CD4-positive, alpha-beta T cell (primary cell): ENCODE data around the gene COL23A1. TPM values are rescaled to one million over a fixed set of nuclear protein-coding genes. Genes with fewer than 3 reads are reported as not detected.

Experiments
- ATAC-seq: fragments of 200-7000 bp; cut with Tn5 transposase; one replicate; pipeline ENCODE4 v1.10.0; 2022; ENCODE audit warnings: mild to moderate bottlenecking; ENCODE audit not compliant: poor library complexity
- CTCF ChIA-PET: fragments of 350-600 bp; sonication (Branson Sonifier 250); formaldehyde crosslinking; loops from one replicate; lab custom pipeline; 2021; ENCODE audit warnings: antibody characterized with exemption, inconsistent platforms; lab: Charles Lee
- POLR2A ChIA-PET: fragments of 350-600 bp; sonication (Branson Sonifier 250); formaldehyde crosslinking; loops from one replicate; lab custom pipeline; 2021; ENCODE audit warnings: antibody characterized with exemption, inconsistent platforms; lab: Charles Lee
- DNase-seq, 14 experiments: peaks; one replicate each; pipeline ENCODE4 v3.0.0-alpha.2; 2013 to 2020; ENCODE audit warnings: mixed read lengths in 2 of 14
- H3K27ac ChIP-seq, 2 donors: one replicate each; pipeline versions ENCODE4 v1.5.1 to v1.7.0; 2013; ENCODE audit warnings: low read length in 2 of 2, low read depth in 1 of 2, mild to moderate bottlenecking in 1 of 2
- H3K27me3 ChIP-seq, 2 experiments: 1 replicate in 1 of 2; 2 replicates in 1 of 2; pipeline versions ENCODE4 v1.6.1 to v1.7.0; 2013; ENCODE audit warnings: low read length in 2 of 2, control low read depth in 1 of 2, mild to moderate bottlenecking in 1 of 2, moderate library complexity in 1 of 2; ENCODE audit not compliant: insufficient read depth in 2 of 2, control insufficient read depth in 1 of 2
- H3K36me3 ChIP-seq: one replicate; pipeline ENCODE4 v1.6.1; 2013; ENCODE audit warnings: low read length, control low read depth; ENCODE audit not compliant: insufficient read depth
- H3K4me1 ChIP-seq: one replicate; pipeline ENCODE4 v1.6.1; 2013; ENCODE audit warnings: low read length, control low read depth; ENCODE audit not compliant: insufficient read depth
- H3K4me3 ChIP-seq: one replicate; pipeline ENCODE4 v1.5.1; 2013; ENCODE audit warnings: mild to moderate bottlenecking, low read length, moderate library complexity
- H3K9me3 ChIP-seq, 2 experiments: 1 replicate in 1 of 2; 2 replicates in 1 of 2; pipeline versions ENCODE4 v1.6.1 to v1.7.0; 2013; ENCODE audit warnings: low read length in 2 of 2, mild to moderate bottlenecking in 2 of 2, control low read depth in 1 of 2, moderate library complexity in 1 of 2; ENCODE audit not compliant: control insufficient read depth in 1 of 2, insufficient read depth in 1 of 2
- H3K27ac Mint-ChIP-seq: one replicate; pipeline ENCODE4 v1.8.0; 2020; ENCODE audit warnings: mixed read lengths
- H3K27me3 Mint-ChIP-seq: one replicate; pipeline ENCODE4 v1.8.0; 2021; ENCODE audit warnings: mixed read lengths
- H3K36me3 Mint-ChIP-seq: one replicate; pipeline ENCODE4 v1.8.0; 2021; ENCODE audit warnings: low read depth, mixed read lengths
- H3K4me1 Mint-ChIP-seq: one replicate; pipeline ENCODE4 v1.8.0; 2021; ENCODE audit warnings: low read depth, mixed read lengths
- H3K4me3 Mint-ChIP-seq: one replicate; pipeline ENCODE4 v1.8.0; 2020; ENCODE audit warnings: mild to moderate bottlenecking, mixed read lengths
- H3K9me3 Mint-ChIP-seq: one replicate; pipeline ENCODE4 v1.8.0; 2020; ENCODE audit warnings: mixed read lengths
- intact Hi-C, 2 experiments: fragments of 100-400 bp; cut with DNase I in 1 of 2; cut with micrococcal nuclease in 1 of 2; formaldehyde crosslinking; loops; one replicate each; pipeline versions ENCODE4 v1.15.1 to v1.9.0; 2023 to 2025; cut with DNase I, micrococcal nuclease
- total RNA-seq, 174 experiments: library from RNA in 2 of 174; stranded (reverse) in 2 of 174; gene quantifications; one replicate each; pipeline ENCODE4 v1.2.3 and lab custom pipeline; 2021 to 2026
- TF ChIP-seq, protein P1 (sequence below): fragments of 200-600 bp; IDR thresholded peaks from one replicate; pipeline ENCODE4 v1.8.0; 2022; ENCODE audit warnings: antibody characterized with exemption, mild to moderate bottlenecking

The COL23A1 gene
- total RNA-seq, 2 experiments from 2014 or later: not detected

DNA sequence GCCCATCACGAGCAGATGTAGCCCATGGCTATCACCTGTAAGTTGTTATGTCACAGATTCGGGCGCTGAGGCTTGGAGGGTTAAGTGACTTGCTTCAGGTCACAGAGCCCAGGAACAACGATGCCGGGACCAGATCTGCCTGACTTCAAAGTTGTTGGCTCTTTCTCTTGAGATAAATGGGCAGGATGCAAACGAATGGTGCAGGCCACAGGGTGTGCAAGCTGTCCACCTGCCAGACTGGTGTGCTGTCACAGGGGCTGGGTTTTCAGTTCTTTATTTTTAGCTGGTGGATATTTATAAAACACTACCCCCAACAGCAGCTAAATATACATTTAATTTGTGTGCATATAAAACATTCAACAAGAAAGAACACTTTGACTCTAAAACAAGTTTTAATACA, 339.9 kb downstream of the COL23A1 start:
- ChIA-PET CTCF (no interaction called here), POLR2A (no interaction called here)
- intact Hi-C loops: no loop called here
- no peak overlapping the region for H3K27ac Mint-ChIP-seq
- no peaks in the 10 kb centered on the region for H3K9me3 Mint-ChIP-seq
- Histone ChIP-seq H3K27ac (no peak overlapping the region), H3K27me3 (no peaks in the 10 kb centered on the region), H3K36me3 (no peaks in the 10 kb centered on the region), H3K4me1 (peaks cover 39% of the 10 kb centered on the region), H3K4me3 (no peak overlapping the region), H3K9me3 (no peaks in the 10 kb centered on the region)
- TF ChIP-seq, protein P1, sequence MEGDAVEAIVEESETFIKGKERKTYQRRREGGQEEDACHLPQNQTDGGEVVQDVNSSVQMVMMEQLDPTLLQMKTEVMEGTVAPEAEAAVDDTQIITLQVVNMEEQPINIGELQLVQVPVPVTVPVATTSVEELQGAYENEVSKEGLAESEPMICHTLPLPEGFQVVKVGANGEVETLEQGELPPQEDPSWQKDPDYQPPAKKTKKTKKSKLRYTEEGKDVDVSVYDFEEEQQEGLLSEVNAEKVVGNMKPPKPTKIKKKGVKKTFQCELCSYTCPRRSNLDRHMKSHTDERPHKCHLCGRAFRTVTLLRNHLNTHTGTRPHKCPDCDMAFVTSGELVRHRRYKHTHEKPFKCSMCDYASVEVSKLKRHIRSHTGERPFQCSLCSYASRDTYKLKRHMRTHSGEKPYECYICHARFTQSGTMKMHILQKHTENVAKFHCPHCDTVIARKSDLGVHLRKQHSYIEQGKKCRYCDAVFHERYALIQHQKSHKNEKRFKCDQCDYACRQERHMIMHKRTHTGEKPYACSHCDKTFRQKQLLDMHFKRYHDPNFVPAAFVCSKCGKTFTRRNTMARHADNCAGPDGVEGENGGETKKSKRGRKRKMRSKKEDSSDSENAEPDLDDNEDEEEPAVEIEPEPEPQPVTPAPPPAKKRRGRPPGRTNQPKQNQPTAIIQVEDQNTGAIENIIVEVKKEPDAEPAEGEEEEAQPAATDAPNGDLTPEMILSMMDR: no peak
- ATAC-seq (no peak), DNase-seq (no peak)
- no peak overlapping the region for H3K4me3 Mint-ChIP-seq
- H3K4me1 Mint-ChIP-seq: peaks cover 5% of the 10 kb centered on the region
- no peaks in the 10 kb centered on the region for H3K27me3 Mint-ChIP-seq
- no peaks in the 10 kb centered on the region for H3K36me3 Mint-ChIP-seq

DNA sequence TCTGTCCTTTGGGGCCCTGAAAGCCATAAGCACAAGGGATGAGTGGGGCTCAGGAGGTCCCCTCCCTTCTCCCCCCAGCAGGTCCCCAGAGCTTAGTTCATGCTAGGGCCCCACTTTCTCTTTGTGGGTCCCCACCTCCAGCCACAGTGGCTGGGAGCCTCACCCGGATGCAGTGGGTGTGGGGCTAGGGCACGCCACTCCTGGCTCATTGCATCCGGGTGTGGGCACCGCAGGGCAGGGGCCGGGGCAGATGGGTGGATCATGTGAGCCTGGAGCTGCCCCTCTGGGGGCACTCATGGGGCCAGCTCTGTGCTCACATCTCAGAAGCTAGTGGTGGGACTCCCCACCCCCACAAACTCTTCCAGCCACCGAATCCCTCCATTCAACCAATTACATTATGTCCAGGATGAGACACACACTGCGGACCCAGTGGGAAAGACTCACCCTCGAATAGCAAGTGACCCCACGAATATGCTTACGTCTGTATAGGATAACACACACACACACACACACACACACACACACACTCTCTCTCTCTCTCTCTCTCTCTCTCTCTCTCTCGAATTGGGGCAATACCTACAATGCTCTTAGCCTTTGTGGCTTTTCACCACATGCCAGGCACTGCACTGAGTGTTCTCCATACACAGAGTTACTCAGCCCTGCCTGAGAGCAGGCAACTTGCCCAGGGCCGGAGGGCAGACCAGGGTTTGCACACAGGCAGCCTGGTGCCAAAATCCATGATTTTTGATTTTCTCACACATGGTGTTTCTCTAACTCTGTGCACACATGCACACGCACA, 340.8 kb downstream of the COL23A1 start:
- H3K4me3 ChIP-seq: no peak overlapping the region
- TF ChIP-seq, protein P1: no peak
- ATAC-seq: peak; percentile 82
- H3K27ac ChIP-seq: no peak overlapping the region
- Mint-ChIP-seq H3K4me1 (peaks cover 5% of the 10 kb centered on the region), H3K4me3 (peak overlapping the region; percentile 49), H3K27me3 (no peaks in the 10 kb centered on the region), H3K27ac (peak overlapping the region; percentile 70), H3K36me3 (no peaks in the 10 kb centered on the region), H3K9me3 (no peaks in the 10 kb centered on the region)
- ChIA-PET POLR2A (interaction anchor here (0.9 kb wide), 1 partner anchor 16 kb away, joined by 3 read pairs; no protein-coding TSS in a partner anchor), CTCF (no interaction called here)
- peak in 7 of 14 experiments; percentile 14 to 71 (median 29) for DNase-seq
- H3K9me3 ChIP-seq: no peaks in the 10 kb centered on the region
- intact Hi-C loops: no loop called here
- H3K27me3 ChIP-seq: no peaks in the 10 kb centered on the region
- H3K36me3 ChIP-seq: no peaks in the 10 kb centered on the region
- H3K4me1 ChIP-seq: peaks cover 39% of the 10 kb centered on the region

DNA sequence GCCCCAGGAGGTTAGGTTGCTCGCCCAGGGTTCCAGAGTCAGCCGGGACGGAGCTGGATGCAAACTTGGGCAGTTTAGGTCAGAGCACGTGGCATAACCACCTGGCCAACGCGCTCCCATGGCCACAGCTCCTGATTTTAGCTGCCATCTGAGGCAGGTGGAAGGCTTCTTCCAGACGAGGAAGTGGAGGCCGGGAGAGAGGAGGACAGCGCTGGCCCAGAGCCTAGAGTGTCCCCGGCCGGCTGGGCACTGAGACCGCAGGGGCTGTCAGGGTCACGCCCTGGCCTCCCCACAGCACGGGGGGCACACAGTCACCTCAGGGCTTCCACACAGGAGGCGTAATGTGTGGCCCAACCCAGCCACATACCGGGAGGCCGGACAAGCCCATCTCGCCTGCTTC, 341.4 kb downstream of the COL23A1 start:
- Mint-ChIP-seq H3K36me3 (no peaks in the 10 kb centered on the region), H3K4me3 (no peak overlapping the region), H3K9me3 (no peaks in the 10 kb centered on the region), H3K27me3 (no peaks in the 10 kb centered on the region), H3K4me1 (peaks cover 5% of the 10 kb centered on the region), H3K27ac (no peak overlapping the region)
- Histone ChIP-seq H3K36me3 (no peaks in the 10 kb centered on the region), H3K4me3 (no peak overlapping the region), H3K4me1 (peaks cover 39% of the 10 kb centered on the region), H3K27ac (no peak overlapping the region), H3K27me3 (no peaks in the 10 kb centered on the region), H3K9me3 (no peaks in the 10 kb centered on the region)
- DNase-seq (no peak), ATAC-seq (no peak)
- POLR2A ChIA-PET: interaction anchor here (0.9 kb wide), 1 partner anchor 16 kb away, joined by 3 read pairs; no protein-coding TSS in a partner anchor
- TF ChIP-seq, protein P1: no peak
- CTCF ChIA-PET: no interaction called here
- intact Hi-C loops: no loop called here
